OCI-LY7 (cell line): Measurements from ENCODE around the gene CNTN1. TPM values are rescaled to one million over a fixed set of nuclear protein-coding genes. Genes with fewer than 3 reads are reported as not detected.

Source experiments
- BruUV-seq: library from RNA; stranded (reverse); fragments of 400-500 nt; replicated peaks from 2 replicates; lab custom pipeline; 2021; lab: Mats Ljungman, UMichigan
- CTCF ChIA-PET: fragments of 300-600 bp; sonication (Branson Sonifier 250); formaldehyde crosslinking; loops from one replicate; lab custom pipeline; 2022; ENCODE audit warnings: antibody characterized with exemption; ENCODE audit not compliant: unreplicated experiment; lab: Charles Lee
- POLR2A ChIA-PET: fragments of 300-600 bp; sonication (Branson Sonifier 250); formaldehyde crosslinking; loops from one replicate; lab custom pipeline; 2022; ENCODE audit warnings: antibody characterized with exemption; lab: Charles Lee
- DNase-seq: peaks from one replicate; pipeline ENCODE4 v3.0.0-alpha.2; 2015; ENCODE audit warnings: low spot score
- H2AFZ ChIP-seq: fragments of 200-600 bp; sonication (generic), shearing (Covaris generic); 2 replicates; pipeline ENCODE4 v1.6.1; 2014; ENCODE audit warnings: mild to moderate bottlenecking, antibody characterized with exemption, low read length, moderate library complexity
- H3K27ac ChIP-seq: fragments of 200-600 bp; sonication (generic); 2 replicates; pipeline ENCODE4 v1.5.1; 2014; ENCODE audit warnings: mixed run types, low read depth, mild to moderate bottlenecking, moderate library complexity, low read length, inconsistent platforms; ENCODE audit not compliant: poor library complexity, severe bottlenecking
- H3K36me3 ChIP-seq: fragments of 200-600 bp; sonication (generic); 2 replicates; pipeline ENCODE4 v1.6.1; 2014; ENCODE audit warnings: mild to moderate bottlenecking, antibody characterized with exemption, low read length, moderate library complexity, mixed read lengths; ENCODE audit not compliant: insufficient read depth
- H3K4me1 ChIP-seq: fragments of 200-600 bp; sonication (generic); 2 replicates; pipeline ENCODE4 v1.5.1; 2014; ENCODE audit warnings: mild to moderate bottlenecking, low read length; ENCODE audit not compliant: insufficient read depth, poor library complexity, severe bottlenecking
- H3K4me2 ChIP-seq: fragments of 200-600 bp; sonication (generic); 2 replicates; pipeline ENCODE4 v1.6.1; 2014; ENCODE audit warnings: mild to moderate bottlenecking, low read length
- H3K4me3 ChIP-seq: fragments of 200-600 bp; sonication (generic); 2 replicates; pipeline ENCODE4 v1.5.1; 2014; ENCODE audit warnings: mild to moderate bottlenecking, low read depth, low read length; ENCODE audit not compliant: poor library complexity, severe bottlenecking
- H3K79me2 ChIP-seq: fragments of 200-600 bp; sonication (generic); 2 replicates; pipeline ENCODE4 v1.6.1; 2016; ENCODE audit warnings: low read depth, mild to moderate bottlenecking, low read length, moderate library complexity, mixed read lengths; ENCODE audit not compliant: insufficient read depth
- H3K9me2 ChIP-seq: fragments of 200-600 bp; sonication (generic); 2 replicates; pipeline ENCODE4 v1.6.1; 2016; ENCODE audit warnings: mild to moderate bottlenecking, low read length, mixed read lengths; ENCODE audit not compliant: insufficient read depth
- H3K9me3 ChIP-seq: fragments of 200-600 bp; sonication (generic); 2 replicates; pipeline ENCODE4 v1.6.1; 2014; ENCODE audit warnings: mild to moderate bottlenecking, mixed run types, low read length, mixed read lengths
- H4K20me1 ChIP-seq: fragments of 200-600 bp; sonication (generic); 2 replicates; pipeline ENCODE4 v1.6.1; 2014; ENCODE audit warnings: mild to moderate bottlenecking, antibody characterized with exemption, low read length, moderate library complexity, mixed read lengths; ENCODE audit not compliant: insufficient read depth
- CTCF ChIP-seq: fragments of 200-600 bp; sonication (generic); conservative IDR thresholded peaks from 2 replicates; pipeline ENCODE4 v1.5.1; 2014; ENCODE audit warnings: mild to moderate bottlenecking, antibody characterized with exemption, low read length, moderate library complexity, mixed read lengths
- EZH2phosphoT487 ChIP-seq: fragments of 200-600 bp; sonication (generic); IDR thresholded peaks from 2 replicates; pipeline ENCODE4 v1.6.1; 2018; ENCODE audit warnings: low read depth, borderline replicate concordance, mild to moderate bottlenecking, mixed run types, antibody characterized with exemption, low read length, moderate library complexity, mixed read lengths
- intact Hi-C: fragments of 100-400 bp; cut with micrococcal nuclease; formaldehyde crosslinking; loops from one replicate; pipeline ENCODE4 v1.10.0; 2022; ENCODE audit not compliant: unreplicated experiment
- total RNA-seq, 2 experiments: library from RNA; depleted of rRNA in 1 of 2; stranded (reverse); fragments of >200 nt in 1 of 2; shearing (Covaris generic) in 1 of 2; gene quantifications; 2 replicates each; pipeline ENCODE4 v1.2.3, GENCODE V29; 2014 to 2022

CNTN1 gene
- total RNA-seq, 2 experiments from 2014 or later = not detected

- ChIA-PET POLR2A (interaction anchor here (0.7 kb wide), 1 partner anchor 16 kb away, joined by 5 read pairs; no protein-coding TSS in a partner anchor), CTCF (no interaction called here)
- Histone ChIP-seq H4K20me1 (no peaks in the 10 kb centered on the region), H3K9me2 (no peaks in the 10 kb centered on the region), H3K36me3 (no peaks in the 10 kb centered on the region), H3K4me2 (no peak overlapping the region), H3K27ac (no peak overlapping the region), H3K4me3 (no peak overlapping the region), H3K9me3 (no peaks in the 10 kb centered on the region), H3K79me2 (no peaks in the 10 kb centered on the region), H2AFZ (no peak overlapping the region), H3K4me1 (no peaks in the 10 kb centered on the region)
- intact Hi-C loops = no loop called here
- no peak for DNase-seq
- no TSS peak for BruUV-seq
- TF ChIP-seq EZH2phosphoT487 (no peak), CTCF (no peak)
Observed at GRCh38 chr12:40749863-40750262, 57.6 kb downstream of the CNTN1 start.

DNA sequence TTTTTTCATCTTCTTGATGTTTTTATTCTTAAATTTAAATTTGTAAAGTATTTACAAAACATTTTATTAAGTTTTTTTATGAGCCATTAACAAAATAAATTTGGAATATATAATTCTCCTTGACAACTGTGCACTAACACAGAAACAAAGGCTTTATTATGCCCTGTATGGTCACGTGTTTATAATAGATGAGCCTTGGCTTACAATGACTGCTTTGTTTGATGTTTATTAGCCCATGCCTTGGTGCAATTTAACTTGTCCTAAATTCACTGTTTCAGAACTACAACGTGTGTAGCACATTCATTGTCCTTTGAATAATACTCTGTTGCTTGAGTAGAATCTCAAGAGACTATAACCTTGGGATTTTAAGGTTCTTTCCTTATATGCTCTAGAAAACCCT is 59.8 kb downstream of the CNTN1 start:
- POLR2A ChIA-PET = no interaction called here
- no peak overlapping the region for H3K4me3 ChIP-seq
- CTCF ChIA-PET = no interaction called here
- no peaks in the 10 kb centered on the region for H3K79me2 ChIP-seq
- no TSS peak for BruUV-seq
- H2AFZ ChIP-seq = no peak overlapping the region
- intact Hi-C loops = no loop called here
- no peak for TF ChIP-seq EZH2phosphoT487
- no peak for TF ChIP-seq CTCF
- H3K9me2 ChIP-seq = no peaks in the 10 kb centered on the region
- H3K4me1 ChIP-seq = no peaks in the 10 kb centered on the region
- H3K9me3 ChIP-seq = no peaks in the 10 kb centered on the region
- no peaks in the 10 kb centered on the region for H4K20me1 ChIP-seq
- H3K36me3 ChIP-seq = no peaks in the 10 kb centered on the region
- no peak overlapping the region for H3K4me2 ChIP-seq
- no peak for DNase-seq
- H3K27ac ChIP-seq = no peak overlapping the region

DNA sequence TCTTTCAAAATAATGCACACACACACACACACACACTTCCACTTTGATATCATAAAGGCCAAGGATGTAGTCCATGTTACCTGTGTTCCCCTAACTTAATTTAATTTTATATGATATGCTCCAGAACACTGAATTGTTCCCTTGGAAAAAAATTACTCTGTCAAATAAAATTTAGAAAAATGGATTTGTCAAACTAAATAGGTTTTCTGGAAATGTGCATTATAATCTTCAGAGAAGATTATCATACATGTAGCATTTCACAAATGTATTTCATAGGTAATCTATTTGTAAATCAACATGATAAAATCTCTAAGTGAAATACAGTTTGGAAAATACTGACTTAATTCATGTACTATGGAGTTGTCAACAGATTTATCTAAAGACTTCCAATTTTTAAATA is 68.6 kb downstream of the CNTN1 start:
- no peak for TF ChIP-seq EZH2phosphoT487
- TF ChIP-seq CTCF = no peak
- intact Hi-C loops = no loop called here
- no peak overlapping the region for H3K4me2 ChIP-seq
- no peaks in the 10 kb centered on the region for H3K36me3 ChIP-seq
- CTCF ChIA-PET = no interaction called here
- no TSS peak for BruUV-seq
- DNase-seq = no peak
- H2AFZ ChIP-seq = no peak overlapping the region
- no peak overlapping the region for H3K4me3 ChIP-seq
- H3K27ac ChIP-seq = no peak overlapping the region
- POLR2A ChIA-PET = interaction anchor here (0.5 to 0.7 kb wide), 4 partner anchors 24 to 231 kb away, joined by 3 to 4 read pairs (median 3); no protein-coding TSS in a partner anchor
- no peaks in the 10 kb centered on the region for H3K9me3 ChIP-seq
- no peaks in the 10 kb centered on the region for H3K79me2 ChIP-seq
- no peaks in the 10 kb centered on the region for H3K9me2 ChIP-seq
- H4K20me1 ChIP-seq = no peaks in the 10 kb centered on the region
- H3K4me1 ChIP-seq = no peaks in the 10 kb centered on the region
